ENCODE results near the gene CDKN1B. TPM values are rescaled to one million over a fixed set of nuclear protein-coding genes. Genes with fewer than 3 reads are reported as not detected.

The CDKN1B gene
- total RNA-seq, 1 donor from 2014 or later = 28.3 TPM

- DNase-seq (ENCODE audit: low spot score in 2 of 2, unreplicated experiment in 2 of 2) = no peak
- no peak overlapping the region for H3K27ac Mint-ChIP-seq
- peaks cover 37% of the 10 kb centered on the region for H3K4me1 Mint-ChIP-seq
- H3K27me3 Mint-ChIP-seq (ENCODE audit: low read depth) = no peaks in the 10 kb centered on the region
- H3K4me3 Mint-ChIP-seq = no peak overlapping the region
- no peak for TF ChIP-seq CTCF (IDR thresholded peaks at IDR 0.05; ENCODE audit: unreplicated experiment)
- H3K36me3 Mint-ChIP-seq = no peaks in the 10 kb centered on the region
- H3K9me3 Mint-ChIP-seq = no peaks in the 10 kb centered on the region
Measured at GRCh38 chr12:12749433-12749832, 32.3 kb downstream of the CDKN1B start.

GRCh38 chr12:12755923-12756322, 38.8 kb downstream of the CDKN1B start:
- H3K27ac Mint-ChIP-seq = no peak overlapping the region
- H3K36me3 Mint-ChIP-seq = no peaks in the 10 kb centered on the region
- no peak for TF ChIP-seq CTCF (IDR thresholded peaks at IDR 0.05; ENCODE audit: unreplicated experiment)
- no peaks in the 10 kb centered on the region for H3K27me3 Mint-ChIP-seq (ENCODE audit: low read depth)
- no peak overlapping the region for H3K4me3 Mint-ChIP-seq
- H3K9me3 Mint-ChIP-seq = no peaks in the 10 kb centered on the region
- no peak for DNase-seq (ENCODE audit: low spot score in 2 of 2, unreplicated experiment in 2 of 2)
- no peaks in the 10 kb centered on the region for H3K4me1 Mint-ChIP-seq

- no peaks in the 10 kb centered on the region for H3K4me1 Mint-ChIP-seq
- H3K36me3 Mint-ChIP-seq = no peaks in the 10 kb centered on the region
- no peak for DNase-seq (ENCODE audit: low spot score in 2 of 2, unreplicated experiment in 2 of 2)
- no peak overlapping the region for H3K4me3 Mint-ChIP-seq
- H3K27me3 Mint-ChIP-seq (ENCODE audit: low read depth) = no peaks in the 10 kb centered on the region
- no peak for TF ChIP-seq CTCF (IDR thresholded peaks at IDR 0.05; ENCODE audit: unreplicated experiment)
- H3K27ac Mint-ChIP-seq = no peak overlapping the region
- H3K9me3 Mint-ChIP-seq = no peaks in the 10 kb centered on the region
Measured at GRCh38 chr12:12757121-12757520, 40.0 kb downstream of the CDKN1B start.

- Mint-ChIP-seq H3K27ac (no peak overlapping the region), H3K36me3 (no peaks in the 10 kb centered on the region), H3K4me1 (no peaks in the 10 kb centered on the region), H3K9me3 (no peaks in the 10 kb centered on the region), H3K27me3 (ENCODE audit: low read depth) (no peaks in the 10 kb centered on the region), H3K4me3 (no peak overlapping the region)
- no peak for TF ChIP-seq CTCF (IDR thresholded peaks at IDR 0.05; ENCODE audit: unreplicated experiment)
- DNase-seq (ENCODE audit: low spot score in 2 of 2, unreplicated experiment in 2 of 2) = no peak
Measured at GRCh38 chr12:12759234-12759915, 42.2 kb downstream of the CDKN1B start.

GRCh38 chr12:12764824-12765223, 47.7 kb downstream of the CDKN1B start:
- H3K27ac Mint-ChIP-seq = no peak overlapping the region
- DNase-seq (ENCODE audit: low spot score in 2 of 2, unreplicated experiment in 2 of 2) = no peak
- TF ChIP-seq CTCF (IDR thresholded peaks at IDR 0.05; ENCODE audit: unreplicated experiment) = no peak
- no peaks in the 10 kb centered on the region for H3K27me3 Mint-ChIP-seq (ENCODE audit: low read depth)
- no peak overlapping the region for H3K4me3 Mint-ChIP-seq
- H3K4me1 Mint-ChIP-seq = no peaks in the 10 kb centered on the region
- peaks cover 7% of the 10 kb centered on the region for H3K9me3 Mint-ChIP-seq
- peaks cover 2% of the 10 kb centered on the region for H3K36me3 Mint-ChIP-seq

- no peak for TF ChIP-seq CTCF (IDR thresholded peaks at IDR 0.05; ENCODE audit: unreplicated experiment)
- Mint-ChIP-seq H3K27ac (no peak overlapping the region), H3K4me1 (no peaks in the 10 kb centered on the region), H3K27me3 (ENCODE audit: low read depth) (no peaks in the 10 kb centered on the region), H3K36me3 (peaks cover 2% of the 10 kb centered on the region), H3K9me3 (peaks cover 26% of the 10 kb centered on the region), H3K4me3 (no peak overlapping the region)
- DNase-seq (ENCODE audit: low spot score in 2 of 2, unreplicated experiment in 2 of 2) = no peak
Measured at GRCh38 chr12:12770262-12770661, 53.1 kb downstream of the CDKN1B start.
